Activated T-cell treated with anti-CD3 and anti-CD28 coated beads, Interleukin-2, amount 50 U/mL, for 72 hours (primary cell): ENCODE measurements around the gene XAB2. TPM values are rescaled to one million over a fixed set of nuclear protein-coding genes. Genes with fewer than 3 reads are reported as not detected.

Source experiments
- ATAC-seq, 2 donors: fragments of 150-1000 bp; cut with Tn5 transposase; replicated peaks in 1 of 2; 2 replicates each; pipeline ENCODE4 v1.10.0; 2021; ENCODE audit warnings: moderate library complexity in 2 of 2, mild to moderate bottlenecking in 1 of 2
- DNase-seq, 2 donors: peaks; one replicate each; pipeline ENCODE4 v3.0.0; 2021 to 2022; ENCODE audit warnings: mixed read lengths in 1 of 2
- H3K27ac Mint-ChIP-seq: one replicate; pipeline ENCODE4 v1.8.0; 2022; ENCODE audit warnings: mild to moderate bottlenecking, moderate library complexity, mixed read lengths
- H3K27me3 Mint-ChIP-seq: one replicate; pipeline ENCODE4 v1.8.0; 2022; ENCODE audit warnings: low read depth, mixed read lengths
- H3K36me3 Mint-ChIP-seq, 2 donors: one replicate each; pipeline ENCODE4 v1.8.0; 2022; ENCODE audit warnings: mixed read lengths in 2 of 2, mild to moderate bottlenecking in 1 of 2; ENCODE audit not compliant: insufficient read depth in 2 of 2
- H3K4me1 Mint-ChIP-seq: one replicate; pipeline ENCODE4 v1.8.0; 2022; ENCODE audit warnings: low read depth, mixed read lengths
- H3K4me3 Mint-ChIP-seq, 2 donors: one replicate each; pipeline ENCODE4 v1.8.0; 2022; ENCODE audit warnings: mild to moderate bottlenecking in 2 of 2, mixed read lengths in 2 of 2, moderate library complexity in 2 of 2
- H3K9me3 Mint-ChIP-seq, 2 donors: one replicate each; pipeline ENCODE4 v1.8.0; 2022; ENCODE audit warnings: mixed read lengths in 2 of 2
- total RNA-seq, 2 donors: library from RNA; stranded (reverse); gene quantifications; one replicate each; pipeline ENCODE4 v1.2.3, GENCODE V29; 2022

Gene XAB2
- total RNA-seq, 2 donors from 2014 or later: 53.3 to 59.3 TPM

GRCh38 chr19:7636317-7636690, 7.0 kb upstream of the XAB2 start:
- Mint-ChIP-seq H3K27ac (peak overlapping the region; percentile 85), H3K4me3 (peak overlapping the region; percentile 85 to 86), H3K36me3 (peaks cover 7 to 8% of the 10 kb centered on the region in 2 donors), H3K9me3 (peaks cover 4% of the 10 kb centered on the region in 2 donors), H3K4me1 (peaks cover 38% of the 10 kb centered on the region), H3K27me3 (no peaks in the 10 kb centered on the region)
- DNase-seq (no peak), ATAC-seq (no peak)

GRCh38 chr19:7635670-7636069, 6.3 kb upstream of the XAB2 start:
- ATAC-seq: no peak
- peaks cover 7 to 8% of the 10 kb centered on the region in 2 donors for H3K36me3 Mint-ChIP-seq
- no peaks in the 10 kb centered on the region for H3K27me3 Mint-ChIP-seq
- H3K9me3 Mint-ChIP-seq: peaks cover 4% of the 10 kb centered on the region in 2 donors
- DNase-seq: no peak
- H3K4me1 Mint-ChIP-seq: peaks cover 42% of the 10 kb centered on the region
- peak overlapping the region; percentile 11 to 55 for H3K4me3 Mint-ChIP-seq
- H3K27ac Mint-ChIP-seq: peak overlapping the region; percentile 31

- Mint-ChIP-seq H3K36me3 (peaks cover 4 to 7% of the 10 kb centered on the region in 2 donors), H3K27ac (peak within 1 kb of the TSS; percentile 48), H3K27me3 (no peaks in the 10 kb centered on the region), H3K4me1 (peaks cover 50% of the 10 kb centered on the region), H3K9me3 (no peaks in the 10 kb centered on the region), H3K4me3 (no peak within 1 kb of the TSS)
- DNase-seq: no peak
- ATAC-seq: no peak
Measured at GRCh38 chr19:7633698-7634097, 4.4 kb upstream of the XAB2 start, which contains the start of gene PCP2. Gene PCP2, minus strand, starts transcription at chr19:7633719. Its CDS starts 262 bp downstream, at chr19:7633457.

- Mint-ChIP-seq H3K4me3 (no peak overlapping the region), H3K4me1 (peaks cover 50% of the 10 kb centered on the region), H3K36me3 (peaks cover 4 to 6% of the 10 kb centered on the region in 2 donors), H3K27me3 (no peaks in the 10 kb centered on the region), H3K27ac (peak overlapping the region; percentile 48), H3K9me3 (no peaks in the 10 kb centered on the region)
- ATAC-seq: no peak
- no peak for DNase-seq
Measured at GRCh38 chr19:7632340-7633203, 3.2 kb upstream of the XAB2 start.

GRCh38 chr19:7631577-7631976, 2.2 kb upstream of the XAB2 start:
- no peak overlapping the region for H3K4me3 Mint-ChIP-seq
- no peak for ATAC-seq
- no peaks in the 10 kb centered on the region for H3K9me3 Mint-ChIP-seq
- H3K4me1 Mint-ChIP-seq: peaks cover 51% of the 10 kb centered on the region
- H3K36me3 Mint-ChIP-seq: peaks cover 4 to 6% of the 10 kb centered on the region in 2 donors
- no peaks in the 10 kb centered on the region for H3K27me3 Mint-ChIP-seq
- DNase-seq: no peak
- no peak overlapping the region for H3K27ac Mint-ChIP-seq

- Mint-ChIP-seq H3K27me3 (no peaks in the 10 kb centered on the region), H3K4me1 (peaks cover 45% of the 10 kb centered on the region), H3K36me3 (peaks cover 4 to 6% of the 10 kb centered on the region in 2 donors), H3K4me3 (peak overlapping the region; percentile 97 to 98), H3K27ac (peak overlapping the region; percentile 99), H3K9me3 (no peaks in the 10 kb centered on the region)
- ATAC-seq: no peak
- no peak for DNase-seq
Measured at GRCh38 chr19:7628589-7629311, 595 bp downstream of the XAB2 start.

GRCh38 chr19:7627166-7627565, 2.2 kb downstream of the XAB2 start:
- peaks cover 45% of the 10 kb centered on the region for H3K4me1 Mint-ChIP-seq
- H3K4me3 Mint-ChIP-seq: no peak overlapping the region
- H3K36me3 Mint-ChIP-seq: peaks cover 6% of the 10 kb centered on the region in 2 donors
- H3K27ac Mint-ChIP-seq: no peak overlapping the region
- DNase-seq (no peak), ATAC-seq (no peak)
- no peaks in the 10 kb centered on the region for H3K27me3 Mint-ChIP-seq
- no peaks in the 10 kb centered on the region for H3K9me3 Mint-ChIP-seq

- Mint-ChIP-seq H3K4me3 (no peak overlapping the region), H3K36me3 (peaks cover 6% of the 10 kb centered on the region in 2 donors), H3K27ac (no peak overlapping the region), H3K9me3 (no peaks in the 10 kb centered on the region), H3K4me1 (peaks cover 39% of the 10 kb centered on the region), H3K27me3 (no peaks in the 10 kb centered on the region)
- ATAC-seq (no peak), DNase-seq (no peak)
Measured at GRCh38 chr19:7625763-7626372, 3.5 kb downstream of the XAB2 start.

- DNase-seq (no peak), ATAC-seq (no peak)
- Mint-ChIP-seq H3K36me3 (peaks cover 6% of the 10 kb centered on the region in 2 donors), H3K27me3 (no peaks in the 10 kb centered on the region), H3K27ac (no peak overlapping the region), H3K9me3 (no peaks in the 10 kb centered on the region), H3K4me1 (peaks cover 28% of the 10 kb centered on the region), H3K4me3 (no peak overlapping the region)
Measured at GRCh38 chr19:7624810-7625209, 4.5 kb downstream of the XAB2 start.

GRCh38 chr19:7623725-7624603, 5.4 kb downstream of the XAB2 start:
- no peak for DNase-seq
- H3K27ac Mint-ChIP-seq: no peak overlapping the region
- H3K4me3 Mint-ChIP-seq: no peak overlapping the region
- ATAC-seq: no peak
- peaks cover 20% of the 10 kb centered on the region for H3K4me1 Mint-ChIP-seq
- H3K27me3 Mint-ChIP-seq: no peaks in the 10 kb centered on the region
- no peaks in the 10 kb centered on the region for H3K9me3 Mint-ChIP-seq
- peaks cover 0 to 2% of the 10 kb centered on the region in 2 donors for H3K36me3 Mint-ChIP-seq

- ATAC-seq (peak; percentile 12 to 26), DNase-seq (peak in 1 of 2 donors; percentile 26)
- Mint-ChIP-seq H3K4me1 (peaks cover 11% of the 10 kb centered on the region), H3K27ac (no peak overlapping the region), H3K9me3 (no peaks in the 10 kb centered on the region), H3K27me3 (no peaks in the 10 kb centered on the region), H3K36me3 (peaks cover 2 to 4% of the 10 kb centered on the region in 2 donors), H3K4me3 (no peak overlapping the region)
Measured at GRCh38 chr19:7622933-7623685, 6.2 kb downstream of the XAB2 start.
